ENCODE results near the gene CEP68.
A peak's percentile ranks its signal among the peaks of the same experiment; 100 is the strongest.

CEP68 gene

DNA sequence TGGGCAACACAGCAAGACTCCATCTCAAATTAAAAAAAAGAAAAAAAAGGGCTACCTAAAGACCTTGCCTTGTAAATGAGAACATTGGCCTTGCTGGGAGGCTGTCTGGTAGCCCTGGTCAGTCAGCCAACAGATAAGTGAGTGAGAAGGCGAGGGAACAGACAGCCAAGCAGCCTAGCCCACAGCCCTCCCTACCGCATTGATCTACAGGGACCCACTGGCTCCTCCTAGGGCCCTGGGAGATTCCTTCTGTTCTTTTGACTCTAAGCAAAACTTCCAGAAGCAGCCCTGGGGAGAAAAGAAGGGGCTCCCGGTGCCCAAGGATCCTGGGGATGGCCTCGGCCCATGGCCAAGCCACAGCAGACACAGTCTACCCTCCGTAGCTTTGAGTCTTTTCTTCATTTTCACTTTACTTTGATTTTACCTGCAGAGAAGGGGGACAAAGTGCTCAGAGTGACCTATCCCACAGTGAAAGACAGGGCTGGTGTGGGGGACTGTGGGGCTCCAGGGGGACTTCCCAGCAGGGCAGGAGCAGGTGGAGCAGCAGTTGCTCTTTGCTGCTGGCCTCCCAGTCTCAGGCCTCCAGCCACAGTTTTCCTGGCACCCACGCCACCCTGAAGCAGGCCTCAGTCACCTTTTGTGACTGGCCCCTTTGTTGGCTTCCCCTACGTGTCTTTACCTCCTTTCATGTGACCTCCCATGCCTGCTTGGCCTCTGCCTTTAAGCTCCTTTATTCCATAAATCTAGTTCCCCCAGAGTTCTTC, 5.1 kb downstream of the CEP68 start:
- no peak for DNase-seq

GRCh38 chr2:65061910-65062339, 5.7 kb downstream of the CEP68 start:
- DNase-seq: no peak

GRCh38 chr2:65062843-65063825, 6.9 kb downstream of the CEP68 start:
- no peak for DNase-seq

DNA sequence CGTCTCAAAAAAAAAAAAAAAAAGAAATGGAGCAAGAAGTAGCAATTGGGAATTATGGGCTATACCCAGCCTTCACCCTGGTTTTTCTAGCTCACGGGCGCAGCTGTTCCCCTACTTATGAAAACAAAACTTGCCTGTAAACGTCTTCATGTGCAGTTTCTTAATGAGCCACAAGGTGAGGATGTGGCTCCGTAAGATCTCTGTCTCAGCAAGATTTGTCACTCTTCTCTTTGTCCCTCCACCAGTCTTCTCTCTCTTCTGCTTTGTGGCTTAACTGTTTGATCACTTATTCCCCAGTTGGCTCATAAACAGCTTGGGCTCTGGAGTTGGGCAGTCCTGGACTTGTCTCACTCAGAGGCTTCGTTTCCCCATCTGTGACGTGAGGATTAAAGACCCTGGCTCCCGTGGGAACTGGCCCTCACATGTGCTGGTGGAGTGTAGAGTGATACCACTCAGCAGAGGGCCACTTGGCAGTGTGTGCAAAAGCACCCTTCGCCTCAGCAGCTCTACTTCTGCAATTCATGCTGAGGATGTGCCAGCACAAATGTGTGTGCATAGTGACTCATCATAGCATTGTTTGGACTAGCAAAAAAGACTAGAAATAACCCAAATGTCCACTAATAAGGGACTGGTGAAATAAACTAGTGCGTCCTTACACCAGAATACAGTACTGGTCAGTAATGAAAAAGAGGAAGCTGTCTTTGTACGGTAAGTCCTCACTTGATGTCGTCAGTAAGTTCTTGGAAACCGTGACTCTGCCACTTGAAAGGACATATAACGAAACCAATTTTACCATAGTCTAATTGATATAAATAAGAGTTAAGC, 8.7 kb downstream of the CEP68 start:
- peak; percentile 22 for DNase-seq

- DNase-seq: no peak
Measured at GRCh38 chr2:65067806-65068553, 11.8 kb downstream of the CEP68 start.

DNA sequence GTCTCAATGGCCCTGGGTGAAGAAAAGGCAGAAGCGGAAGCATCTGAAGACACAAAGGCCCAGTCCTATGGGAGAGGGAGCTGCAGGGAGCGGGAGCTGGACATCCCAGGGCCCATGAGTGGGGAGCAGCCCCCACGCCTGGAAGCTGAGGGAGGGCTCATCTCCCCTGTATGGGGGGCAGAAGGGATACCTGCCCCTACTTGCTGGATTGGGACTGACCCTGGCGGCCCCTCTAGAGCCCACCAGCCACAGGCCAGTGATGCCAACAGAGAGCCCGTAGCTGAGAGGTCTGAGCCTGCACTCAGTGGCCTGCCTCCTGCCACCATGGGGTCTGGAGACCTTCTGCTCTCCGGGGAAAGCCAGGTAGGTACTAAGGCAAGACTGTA, 13.2 kb downstream of the CEP68 start:
- DNase-seq: no peak

DNA sequence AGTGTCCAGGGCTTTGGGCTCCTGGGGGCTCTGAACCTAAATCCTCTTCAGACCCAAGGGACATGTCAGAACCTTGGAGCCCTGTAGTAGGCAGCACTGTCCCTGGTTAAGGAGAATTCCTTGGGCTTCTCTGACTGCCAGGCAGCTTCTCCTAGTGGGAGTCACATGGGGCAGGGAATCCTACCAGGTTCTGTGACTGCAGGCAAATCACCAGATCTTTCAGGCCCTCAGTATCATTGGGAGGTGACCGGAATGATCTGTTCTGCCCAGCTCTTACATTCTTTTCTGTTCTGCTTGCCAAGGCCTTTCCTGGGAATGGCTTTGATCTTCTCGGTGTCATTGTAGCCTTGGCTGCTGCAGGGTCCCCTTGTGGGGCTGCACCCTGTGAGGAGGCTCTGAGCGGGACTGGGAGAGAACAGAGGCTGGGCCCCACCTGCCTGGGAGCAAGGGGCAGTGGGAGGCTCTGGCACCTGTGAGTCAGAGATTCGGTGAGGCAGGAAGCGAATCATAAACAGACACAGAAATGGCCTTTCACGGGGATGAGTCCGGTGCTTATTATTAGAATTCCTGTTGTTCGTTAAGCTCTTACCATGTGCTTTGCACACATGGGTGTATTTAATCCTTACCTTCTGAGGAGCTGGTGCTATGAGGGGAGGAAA, 14.1 kb downstream of the CEP68 start:
- DNase-seq: no peak

GRCh38 chr2:65070856-65071255, 14.6 kb downstream of the CEP68 start:
- DNase-seq: no peak

- no peak for DNase-seq
Measured at GRCh38 chr2:65071499-65072180, 15.4 kb downstream of the CEP68 start.

GRCh38 chr2:65072181-65072970, 16.2 kb downstream of the CEP68 start:
- DNase-seq: no peak

DNA sequence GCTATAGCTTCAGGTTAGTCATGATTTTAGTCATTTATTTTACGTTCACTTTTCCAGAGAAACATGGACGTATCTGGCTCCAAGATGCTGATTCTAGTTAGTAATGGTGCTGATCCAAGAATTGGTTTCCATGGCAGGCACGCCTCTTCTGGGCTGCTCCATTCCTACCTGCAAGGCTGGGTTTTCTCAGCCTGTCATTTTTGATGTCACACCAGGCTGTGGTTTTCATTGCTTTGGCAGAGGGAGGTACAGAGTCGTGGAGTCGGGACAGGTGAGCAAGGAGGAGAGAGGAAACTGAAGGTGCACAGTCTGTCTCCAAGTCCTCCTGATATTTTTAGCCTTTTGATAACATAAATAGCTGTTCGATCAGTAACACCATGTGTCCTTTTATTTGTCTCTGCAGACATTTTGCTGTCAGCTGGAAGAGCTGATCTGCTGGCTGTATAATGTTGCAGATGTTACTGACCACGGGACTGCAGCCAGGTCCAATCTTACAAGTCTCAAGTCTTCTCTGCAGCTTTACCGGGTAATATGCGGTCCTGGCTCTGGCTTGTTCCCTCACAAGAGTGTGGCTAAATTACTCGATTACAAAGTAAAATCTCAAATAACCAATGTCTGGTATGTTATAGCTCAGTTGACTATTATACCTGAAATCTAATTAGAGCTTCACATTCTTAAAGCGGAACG, 17.8 kb downstream of the CEP68 start:
- DNase-seq: no peak

- DNase-seq: no peak
Measured at GRCh38 chr2:65075176-65075575, 19.0 kb downstream of the CEP68 start.

DNA sequence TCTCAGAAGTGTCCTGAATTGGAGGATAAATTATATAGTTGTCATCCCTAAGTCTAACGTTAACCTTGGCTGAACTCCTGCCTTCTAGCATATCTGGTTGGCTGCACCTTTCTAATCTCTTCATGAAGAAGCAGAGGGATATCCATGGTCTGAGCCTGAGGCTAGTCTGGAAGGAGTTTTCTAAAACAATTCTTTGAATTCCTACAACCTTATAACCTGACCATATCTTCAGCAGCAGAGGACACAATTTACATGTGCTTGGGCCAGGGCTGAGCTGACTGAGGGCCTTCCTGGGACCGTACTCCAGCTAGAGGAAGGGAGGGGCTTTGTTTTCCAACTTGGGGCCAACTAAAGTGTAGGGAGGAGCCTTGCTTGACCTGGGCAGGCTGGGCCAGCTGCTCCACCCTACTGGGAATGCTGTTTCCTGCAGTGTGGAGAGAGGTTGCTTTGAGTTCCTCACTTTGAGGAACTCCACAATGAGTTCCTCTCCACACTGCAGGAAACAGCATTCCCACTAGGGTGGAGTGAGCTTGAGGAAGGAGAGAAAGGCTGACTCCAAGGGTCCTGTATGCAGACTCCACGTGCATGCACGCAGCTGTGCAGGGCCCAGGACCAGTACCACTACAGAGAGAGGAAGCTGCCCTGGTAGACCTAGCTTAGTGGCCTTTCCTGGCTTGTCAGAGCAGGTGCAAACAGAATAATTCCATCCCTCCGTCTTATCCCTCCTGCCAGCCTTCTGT, 19.6 kb downstream of the CEP68 start:
- DNase-seq: no peak

GRCh38 chr2:65076345-65076710, 20.1 kb downstream of the CEP68 start:
- DNase-seq: no peak

- DNase-seq: no peak
Measured at GRCh38 chr2:65077898-65078297, 21.7 kb downstream of the CEP68 start.

GRCh38 chr2:65079017-65079416, 22.8 kb downstream of the CEP68 start:
- DNase-seq: no peak

DNA sequence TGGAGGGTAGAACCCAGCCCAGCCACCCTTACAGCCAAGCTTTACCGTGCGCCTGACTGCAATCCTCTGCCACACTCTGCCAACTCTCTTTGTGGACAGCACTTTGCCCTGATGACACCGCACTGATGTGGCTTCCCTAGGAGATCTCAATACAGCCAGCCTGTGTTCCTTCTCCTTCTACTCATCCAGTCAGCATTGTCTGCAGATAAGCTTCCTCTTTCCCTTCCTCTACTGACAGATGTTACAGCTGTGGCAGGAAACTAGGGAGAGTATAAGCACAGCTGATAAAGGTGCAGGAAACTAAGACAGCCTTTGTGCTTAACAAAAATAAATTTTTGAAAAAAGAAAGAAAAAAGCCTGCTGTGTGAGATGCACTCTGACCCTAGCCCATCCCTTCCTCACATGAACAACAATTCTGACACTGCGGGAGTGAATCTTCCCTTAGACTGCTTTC, 25.0 kb downstream of the CEP68 start:
- DNase-seq: no peak

GRCh38 chr2:65085148-65085547, 28.9 kb downstream of the CEP68 start:
- DNase-seq: no peak

GRCh38 chr2:65092791-65093190, 36.6 kb downstream of the CEP68 start:
- no peak for DNase-seq

Measured in NCI-H1092 (cell line).